Measurements from ENCODE around the gene PGC.

GRCh38 chr6:41728954-41729353, 18.2 kb downstream of the PGC start:
- TF ChIP-seq CTCF (IDR thresholded peaks at IDR 0.05) (no peak), POLR2AphosphoS5 (IDR thresholded peaks at IDR 0.05) (no peak), POLR2A (IDR thresholded peaks at IDR 0.05) (no peak)

Data from sigmoid colon (tissue), 4 donors.